Erythroblast (primary cell): ENCODE measurements around the gene ANKRD39.

Source experiments
- GATA1 ChIP-seq: IDR thresholded peaks from 2 replicates; pipeline ENCODE4 v1.6.1; 2011; ENCODE audit warnings: low read depth, mild to moderate bottlenecking, control low read depth, low read length, moderate library complexity
- POLR2A ChIP-seq: IDR thresholded peaks from 2 replicates; pipeline ENCODE4 v1.6.1; 2011; ENCODE audit warnings: mild to moderate bottlenecking, low read length

- TF ChIP-seq POLR2A (no peak), GATA1 (no peak)
These were observed 50.7 kb downstream of the ANKRD39 start for GRCh38 chr2:96807127-96807471.
